HepG2 (cell line): Measurements from ENCODE around the gene COL9A3. TPM values are rescaled to one million over a fixed set of nuclear protein-coding genes. Genes with fewer than 3 reads are reported as not detected.

ENCODE experiments used
- ATAC-seq: fragments of 200-7000 bp; cut with Tn5 transposase; 3 replicates; pipeline ENCODE4 v1.9.1; 2020; ENCODE audit warnings: mild to moderate bottlenecking, moderate library complexity
- BruUV-seq: library from RNA; stranded (reverse); fragments of 400-500 nt; replicated peaks from 2 replicates; lab custom pipeline; 2021; lab: Mats Ljungman, UMichigan
- CTCF ChIA-PET: fragments of 300-600 bp; formaldehyde crosslinking; extraction: SDS; loops from one replicate; lab custom pipeline; 2021; ENCODE audit warnings: low total read pairs, inconsistent platforms, low intra/inter-chr PET ratio; lab: Yijun Ruan, JAX
- POLR2A ChIA-PET: fragments of 350-600 bp; sonication (Branson Sonifier 250); formaldehyde crosslinking; loops from one replicate; lab custom pipeline; 2020; ENCODE audit warnings: antibody characterized with exemption, inconsistent platforms; lab: Yijun Ruan, JAX
- DNase-seq: peaks from one replicate; pipeline ENCODE4 v3.0.0-alpha.2; 2015; ENCODE audit warnings: low spot score
- FAIRE-seq: peaks from 3 replicates; lab custom pipeline; 2011; peaks lifted over from hg19 to GRCh38; lab: Jason Lieb, UNC
- H2AFZ ChIP-seq: one replicate; pipeline ENCODE4 v1.6.1; 2011; ENCODE audit warnings: low read length, inconsistent platforms
- H3K27ac ChIP-seq: fragments of 300-600 bp; 3 replicates; pipeline ENCODE4 v1.8.0; 2011; ENCODE audit warnings: mixed run types, mild to moderate bottlenecking, mixed read lengths, low read length, inconsistent platforms; ENCODE audit not compliant: insufficient read depth; ENCODE audit errors: extremely low read length
- H3K27me3 ChIP-seq, 2 experiments: fragments of 200-600 bp in 1 of 2; 2 replicates in 1 of 2; 3 replicates in 1 of 2; pipeline versions ENCODE4 v1.6.0 to v1.8.0; 2011; ENCODE audit warnings: low read length in 2 of 2, mild to moderate bottlenecking in 2 of 2, moderate library complexity in 2 of 2, inconsistent platforms in 1 of 2; ENCODE audit not compliant: insufficient read depth in 2 of 2, control insufficient read depth in 1 of 2
- H3K36me3 ChIP-seq, 2 experiments: fragments of 200-600 bp in 1 of 2; replicated peaks in 1 of 2; 2 replicates in 1 of 2; 3 replicates in 1 of 2; pipeline versions ENCODE4 v1.5.1 to v1.8.0; 2011; ENCODE audit warnings: low read length in 2 of 2, inconsistent platforms in 1 of 2; ENCODE audit not compliant: insufficient read depth in 2 of 2, control insufficient read depth in 1 of 2
- H3K4me1 ChIP-seq: 2 replicates; pipeline ENCODE4 v1.5.1; 2012; ENCODE audit warnings: low read length, inconsistent platforms; ENCODE audit not compliant: insufficient read depth
- H3K4me2 ChIP-seq: 2 replicates; pipeline ENCODE4 v1.6.0; 2011; ENCODE audit warnings: low read depth, low read length, inconsistent platforms
- H3K4me3 ChIP-seq, 3 experiments: fragments of 200-600 bp in 1 of 3; sonication (generic), shearing (Covaris generic) in 1 of 3; replicated peaks in 1 of 3; 2 replicates each; pipeline ENCODE4 v1.5.1; 2011 to 2016; ENCODE audit warnings: low read length in 3 of 3, inconsistent platforms in 2 of 3, low read depth in 2 of 3, mild to moderate bottlenecking in 2 of 3, control low read depth in 1 of 3, mixed read lengths in 1 of 3; ENCODE audit not compliant: insufficient read depth in 1 of 3
- H3K79me2 ChIP-seq: one replicate; pipeline ENCODE4 v1.6.1; 2011; ENCODE audit warnings: low read length, inconsistent platforms; ENCODE audit not compliant: insufficient read depth
- H3K9ac ChIP-seq: 2 replicates; pipeline ENCODE4 v1.6.0; 2011; ENCODE audit warnings: mild to moderate bottlenecking, low read depth, low read length, inconsistent platforms; ENCODE audit not compliant: insufficient read depth
- H3K9me3 ChIP-seq: 2 replicates; pipeline ENCODE4 v1.5.1; 2012; ENCODE audit warnings: mild to moderate bottlenecking, low read length
- H4K20me1 ChIP-seq: 2 replicates; pipeline ENCODE4 v1.6.0; 2011; ENCODE audit warnings: inconsistent platforms, mild to moderate bottlenecking, low read length, moderate library complexity; ENCODE audit not compliant: insufficient read depth
- AGO1 ChIP-seq: fragments of 200-400 bp; formaldehyde crosslinking; IDR thresholded peaks from 2 replicates; pipeline ENCODE4 v1.6.1; 2017; ENCODE audit warnings: mild to moderate bottlenecking, low read depth, low read length, moderate library complexity; ENCODE audit not compliant: poor library complexity, severe bottlenecking
- AGO2 ChIP-seq: fragments of 200-400 bp; formaldehyde crosslinking; optimal IDR thresholded peaks from 2 replicates; pipeline ENCODE3; 2017; ENCODE audit warnings: mild to moderate bottlenecking, low read depth, low read length, moderate library complexity
- CC2D1A ChIP-seq: sonication (generic); formaldehyde crosslinking; IDR thresholded peaks from 2 replicates; pipeline ENCODE4 v1.8.1; 2023; ENCODE audit warnings: mild to moderate bottlenecking, missing genetic modification reagents
- DBP ChIP-seq: sonication (generic); formaldehyde crosslinking; IDR thresholded peaks from 2 replicates; pipeline ENCODE4 v1.4.0; 2020; ENCODE audit warnings: missing genetic modification reagents; ENCODE audit errors: not compliant biosample characterization
- EED ChIP-seq: sonication (generic); formaldehyde crosslinking; IDR thresholded peaks from 2 replicates; pipeline ENCODE4 v1.5.0; 2020; ENCODE audit warnings: mild to moderate bottlenecking, missing genetic modification reagents
- GTF3A ChIP-seq: sonication (generic); formaldehyde crosslinking; conservative IDR thresholded peaks from 2 replicates; pipeline ENCODE4 v1.4.0; 2020; ENCODE audit warnings: mild to moderate bottlenecking, missing genetic modification reagents
- HDAC1 ChIP-seq: sonication (generic); formaldehyde crosslinking; IDR thresholded peaks from 2 replicates; pipeline ENCODE4 v1.5.1; 2020; ENCODE audit warnings: mild to moderate bottlenecking, missing genetic modification reagents
- HNRNPH1 ChIP-seq: fragments of 200-400 bp; formaldehyde crosslinking; optimal IDR thresholded peaks from 2 replicates; pipeline ENCODE3; 2017; ENCODE audit warnings: mild to moderate bottlenecking, low read depth, low read length
- HNRNPL ChIP-seq: fragments of 200-400 bp; formaldehyde crosslinking; IDR thresholded peaks from 2 replicates; pipeline ENCODE4 v1.6.1; 2017; ENCODE audit warnings: mild to moderate bottlenecking, low read depth, low read length
- KDM2A ChIP-seq: sonication (generic); formaldehyde crosslinking; IDR thresholded peaks from 2 replicates; pipeline ENCODE4 v1.4.0; 2020; ENCODE audit warnings: low read depth, missing genetic modification reagents, borderline replicate concordance
- PCBP2 ChIP-seq: fragments of 200-400 bp; formaldehyde crosslinking; optimal IDR thresholded peaks from 2 replicates; pipeline ENCODE3; 2018; ENCODE audit warnings: low read length, low read depth; ENCODE audit not compliant: poor library complexity, severe bottlenecking
- POLR2G ChIP-seq: fragments of 200-400 bp; formaldehyde crosslinking; IDR thresholded peaks from 2 replicates; pipeline ENCODE4 v1.6.1; 2018; ENCODE audit warnings: mild to moderate bottlenecking, low read depth, low read length, moderate library complexity
- ZBTB38 ChIP-seq: sonication (generic); formaldehyde crosslinking; IDR thresholded peaks from 2 replicates; pipeline ENCODE4 v1.5.1; 2020; ENCODE audit warnings: mild to moderate bottlenecking, missing genetic modification reagents
- ZBTB7B ChIP-seq: sonication (generic); formaldehyde crosslinking; IDR thresholded peaks from 2 replicates; pipeline ENCODE4 v1.4.0; 2020; ENCODE audit warnings: missing genetic modification reagents
- ZNF230 ChIP-seq: sonication (generic); formaldehyde crosslinking; IDR thresholded peaks from 2 replicates; pipeline ENCODE4 v1.4.0; 2020; ENCODE audit warnings: mild to moderate bottlenecking, missing genetic modification reagents
- ZNF234 ChIP-seq: sonication (generic); formaldehyde crosslinking; conservative IDR thresholded peaks from 2 replicates; pipeline ENCODE4 v1.5.1; 2020; ENCODE audit warnings: mild to moderate bottlenecking, missing genetic modification reagents
- ZNF296 ChIP-seq: sonication (generic); formaldehyde crosslinking; conservative IDR thresholded peaks from 2 replicates; pipeline ENCODE4 v1.5.0; 2020; ENCODE audit warnings: mild to moderate bottlenecking, missing genetic modification reagents
- ZNF589 ChIP-seq: sonication (generic); formaldehyde crosslinking; conservative IDR thresholded peaks from 2 replicates; pipeline ENCODE4 v1.8.0; 2022; ENCODE audit warnings: mild to moderate bottlenecking, moderate library complexity, missing genetic modification reagents
- WGBS: methylation state at CpG from one replicate; pipeline ENCODE4 v1.1.6; 2017; ENCODE audit warnings: low lambda C conversion rate; 5-methylcytosine and 5-hydroxymethylcytosine counted together
- in situ Hi-C: cut with HindIII; loops from 2 replicates; pipeline ENCODE4 v1.10.0; 2017; ENCODE audit warnings: low pct_unique_long_range_greater_than_20kb; ENCODE audit not compliant: extremely low pct_ligation_motif_present
- intact Hi-C: fragments of 100-400 bp; cut with micrococcal nuclease; formaldehyde crosslinking; loops from one replicate; pipeline ENCODE4 v1.10.0; 2022; ENCODE audit not compliant: unreplicated experiment
- polyA plus RNA-seq, 8 experiments: library from polyadenylated mRNA; depleted of rRNA in 3 of 8; stranded (reverse) in 7 of 8; unstranded in 1 of 8; fragments of >200 nt; fragmentation: Illumina TruSeq in 4 of 8; extraction: Trizol in 4 of 8; gene quantifications; 2 replicates each; pipeline versions ENCODE4 v1.2.1 to v1.2.3, GENCODE V29; 2011 to 2016; ENCODE audit warnings: low read depth in 4 of 8, missing spikeins in 1 of 8, mixed read lengths in 1 of 8; ENCODE audit not compliant: insufficient read depth in 1 of 8
- total RNA-seq, 5 experiments: library from RNA; depleted of rRNA; stranded (reverse); fragments of >200 nt; fragmentation: Illumina TruSeq; extraction: Trizol; gene quantifications; 2 replicates each; pipeline ENCODE4 v1.2.3, GENCODE V29; 2016; ENCODE audit warnings: low read depth in 1 of 5

The COL9A3 gene
- total and polyA plus RNA-seq, 2 of the 13 experiments (the other 11 are each of a cell fraction or from before 2014, with no cell fraction given) = 155 to 204 TPM

GRCh38 chr20:62802026-62802712, 14.7 kb upstream of the COL9A3 start:
- Histone ChIP-seq H3K4me3 (no peak overlapping the region), H4K20me1 (peaks cover 12% of the 10 kb centered on the region; the same call in 1 of the 2 replicates), H3K27me3 (no peaks in the 10 kb centered on the region), H3K79me2 (peaks cover 24% of the 10 kb centered on the region), H3K9me3 (no peaks in the 10 kb centered on the region), H3K4me2 (no peak overlapping the region), H3K4me1 (peaks cover 50% of the 10 kb centered on the region), H2AFZ (no peak overlapping the region), H3K9ac (no peak overlapping the region), H3K27ac (no peak overlapping the region), H3K36me3 (peaks cover 31 to 43% of the 10 kb centered on the region in 2 experiments)
- no peak for FAIRE-seq
- in situ Hi-C loops = no loop called here
- BruUV-seq = no TSS peak
- ChIA-PET POLR2A (interaction anchor here (6.6 kb wide), 1 partner anchor 8 kb away, joined by 110 read pairs; the partner anchor contains the start of gene MRGBP), CTCF (no interaction called here)
- WGBS = 90% methylated on average over 22 of the region's 22 CpGs
- TF ChIP-seq AGO1 (peak; percentile 62), ZNF230 (CRISPR knock-in tag) (no peak), ZNF234 (no peak), HNRNPL (0 out of 2 replicates have a peak, but pooled peaks have one; percentile 49), ZBTB38 (CRISPR knock-in tag) (peak; percentile 4; the same call in 1 of the 2 replicates), PCBP2 (no peak), POLR2G (peak; percentile 35; the same call in 1 of the 2 replicates), CC2D1A (CRISPR knock-in tag) (no peak), KDM2A (0 out of 2 replicates have a peak, but pooled peaks have one; percentile 6), AGO2 (peak; percentile 80), EED (CRISPR knock-in tag) (peak; percentile 41; the same call in 1 of the 2 replicates), ZNF589 (CRISPR knock-in tag) (no peak), ZBTB7B (0 out of 2 replicates have a peak, but pooled peaks have one; percentile 50), HDAC1 (CRISPR knock-in tag) (no peak), DBP (CRISPR knock-in tag) (no peak), HNRNPH1 (peak; percentile 34), GTF3A (CRISPR knock-in tag) (no peak), ZNF296 (CRISPR knock-in tag) (0 out of 2 replicates have a peak, but pooled peaks have one; percentile 39)
- intact Hi-C loops = no loop called here
- DNase-seq = no peak
- no peak for ATAC-seq
